Subcutaneous adipose tissue (tissue), 4 donors: Measurements from ENCODE around the gene ANKS1B. TPM values are rescaled to one million over a fixed set of nuclear protein-coding genes. Genes with fewer than 3 reads are reported as not detected.

Experiments used
- CTCF ChIP-seq: fragments of 450-650 bp; IDR thresholded peaks from one replicate; pipeline ENCODE4 v1.5.1; 2016; ENCODE audit warnings: low read depth, mild to moderate bottlenecking, control low read depth, antibody characterized with exemption, moderate library complexity
- total RNA-seq, 4 donors: library from RNA; depleted of rRNA; stranded (reverse); fragments of >200 nt; gene quantifications; one replicate each; pipeline ENCODE4 v1.1.0, GENCODE V29; 2016

The ANKS1B gene
- total RNA-seq, 4 donors from 2014 or later, result 4.5 to 15.4 (median 10.1) TPM

DNA sequence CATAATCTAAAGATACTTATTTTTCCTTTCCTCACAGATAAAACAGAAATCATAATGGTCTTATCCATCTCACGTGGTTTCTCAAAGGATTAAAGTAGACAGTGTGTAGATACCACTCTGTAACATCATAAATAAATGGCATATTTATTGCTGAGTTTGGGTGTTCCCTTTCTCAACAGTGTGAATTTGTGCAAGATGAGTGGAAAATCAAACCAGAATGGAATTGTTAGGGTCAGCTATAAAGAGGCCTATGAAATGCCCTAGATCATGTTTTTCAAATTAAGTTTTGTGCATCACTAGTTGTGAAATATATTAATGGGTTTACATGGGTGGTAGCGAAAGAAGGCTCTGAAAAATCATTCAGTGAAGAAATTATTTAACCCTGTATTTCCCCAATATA is 553.5 kb downstream of the ANKS1B start:
- no peak for TF ChIP-seq CTCF

DNA sequence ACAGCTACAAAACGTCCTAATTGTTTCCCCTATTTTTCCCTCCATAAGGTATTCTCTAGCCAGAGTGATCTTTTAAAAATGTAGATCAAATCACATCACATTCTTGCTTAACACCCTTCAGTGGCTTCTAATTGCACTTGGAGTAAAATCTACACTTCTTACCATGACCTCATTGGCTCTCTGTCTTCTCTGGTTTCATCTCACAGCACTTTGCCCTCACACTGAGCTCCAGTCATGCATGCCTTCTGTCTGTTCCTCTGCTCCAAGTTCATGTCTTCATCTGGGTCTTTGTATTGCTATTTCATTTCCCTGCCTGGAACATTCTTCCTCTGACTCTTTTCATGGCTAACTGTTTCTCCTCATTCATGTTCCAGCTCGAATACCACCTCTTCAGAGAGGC is 557.6 kb downstream of the ANKS1B start:
- TF ChIP-seq CTCF, result no peak

GRCh38 chr12:99418379-99418778 is 566.4 kb downstream of the ANKS1B start:
- no peak for TF ChIP-seq CTCF

DNA sequence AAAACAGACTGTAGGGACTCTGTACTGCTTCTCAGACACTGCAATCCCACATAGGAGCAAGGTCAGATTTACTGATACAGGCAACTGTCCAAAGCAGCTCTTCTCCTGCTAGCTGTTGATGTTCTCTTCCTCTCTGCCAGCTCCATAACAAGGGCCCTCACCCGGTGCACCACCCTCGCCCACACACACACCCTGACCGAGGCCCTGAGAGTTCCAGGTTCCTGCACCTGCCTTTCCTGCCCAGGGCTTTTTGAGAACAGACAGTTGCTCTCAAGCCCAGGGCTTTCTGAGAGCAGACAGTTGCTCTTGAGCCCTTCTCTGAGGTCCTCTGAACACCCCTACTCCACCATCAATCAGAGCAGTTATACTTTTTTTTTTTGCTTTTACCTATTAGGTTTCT is 571.0 kb downstream of the ANKS1B start:
- TF ChIP-seq CTCF, result no peak

- TF ChIP-seq CTCF, result no peak
Observed at GRCh38 chr12:99393763-99394162, 591.0 kb downstream of the ANKS1B start.

DNA sequence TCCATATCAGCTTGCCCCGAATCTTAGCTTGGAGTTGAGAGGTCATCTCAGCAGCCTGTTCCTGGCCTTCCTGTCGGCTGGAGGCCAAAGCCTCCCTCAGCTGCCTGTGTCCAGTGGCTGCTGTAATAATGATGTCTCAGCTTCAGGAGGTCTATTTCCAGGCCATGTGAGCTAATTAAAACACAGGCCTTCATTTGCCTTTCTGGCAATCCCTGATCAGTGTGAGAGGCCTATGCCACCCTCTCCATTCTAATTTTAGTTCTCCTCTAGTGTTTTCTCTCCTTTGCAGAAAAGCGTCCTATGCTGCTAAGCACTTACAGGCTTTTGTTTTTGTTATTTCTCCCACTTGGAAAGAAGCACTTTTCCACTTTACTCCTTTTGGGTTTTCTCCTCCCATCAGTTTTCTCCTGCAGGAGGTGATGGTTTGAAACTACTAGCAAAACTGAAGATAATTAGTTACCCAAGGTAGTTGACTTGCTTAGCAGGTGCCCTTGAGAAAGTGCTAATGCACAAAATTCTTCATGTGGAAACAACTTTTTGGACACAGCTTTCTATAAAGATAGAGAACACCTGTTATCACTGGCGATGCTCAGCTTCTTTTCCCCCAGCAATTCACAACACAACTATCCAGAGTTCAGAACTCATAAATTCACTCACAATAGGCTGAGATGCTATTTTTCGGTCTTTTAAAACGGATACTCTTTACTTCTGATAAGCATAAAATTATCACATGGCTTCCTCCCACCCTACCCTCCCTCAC is 592.5 kb downstream of the ANKS1B start:
- TF ChIP-seq CTCF, result no peak

GRCh38 chr12:99390707-99391106 is 594.0 kb downstream of the ANKS1B start:
- TF ChIP-seq CTCF, result no peak
